IPS-18a (cell line): Measurements from ENCODE around the gene GPR155.
"Not testable (repeated sequence)": the region's sequence is repeated elsewhere in the genome, so short reads cannot be mapped to it uniquely, and the experiment has no call there.

ENCODE experiments used
- H3K27ac ChIP-seq: one replicate; pipeline ENCODE4 v1.5.1; 2013; ENCODE audit warnings: low read length
- H3K27me3 ChIP-seq: one replicate; pipeline ENCODE4 v1.6.1; 2013; ENCODE audit warnings: mild to moderate bottlenecking, low read length; ENCODE audit not compliant: control insufficient read depth, insufficient read depth
- H3K36me3 ChIP-seq: one replicate; pipeline ENCODE4 v1.6.1; 2013; ENCODE audit warnings: low read depth, low read length; ENCODE audit not compliant: control insufficient read depth
- H3K4me1 ChIP-seq: one replicate; pipeline ENCODE4 v1.6.1; 2013; ENCODE audit warnings: low read depth, low read length; ENCODE audit not compliant: control insufficient read depth
- H3K4me3 ChIP-seq: one replicate; pipeline ENCODE4 v1.5.1; 2013; ENCODE audit warnings: low read length
- H3K9ac ChIP-seq: one replicate; pipeline ENCODE4 v1.6.1; 2013; ENCODE audit warnings: mild to moderate bottlenecking, low read length, moderate library complexity
- H3K9me3 ChIP-seq: one replicate; pipeline ENCODE4 v1.6.1; 2013; ENCODE audit warnings: low read depth, low read length; ENCODE audit not compliant: control insufficient read depth

Gene GPR155

DNA sequence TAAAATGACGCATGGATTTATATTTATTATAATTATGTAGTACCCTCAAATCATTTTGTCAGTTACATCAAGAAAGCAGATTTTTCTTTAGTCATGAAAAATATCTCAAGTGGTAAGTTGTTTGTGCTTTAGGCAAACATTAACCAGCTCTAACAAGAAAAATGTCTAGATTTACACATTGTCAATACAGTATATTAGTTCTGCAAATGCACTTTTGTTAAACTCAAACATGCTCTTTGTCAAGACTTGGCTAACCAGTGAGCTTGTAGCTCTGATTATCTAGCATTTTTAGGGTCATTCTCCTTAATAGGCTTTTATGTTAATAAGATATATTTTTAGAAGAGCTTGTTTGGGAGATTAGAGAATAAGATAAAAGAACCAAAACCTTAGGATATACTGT is 58.6 kb downstream of the GPR155 start:
- H3K4me3 ChIP-seq = no peak overlapping the region
- H3K9ac ChIP-seq = no peak overlapping the region
- H3K27ac ChIP-seq = no peak overlapping the region
- H3K36me3 ChIP-seq = no peaks in the 10 kb centered on the region
- no peaks in the 10 kb centered on the region for H3K27me3 ChIP-seq
- no peaks in the 10 kb centered on the region for H3K9me3 ChIP-seq
- H3K4me1 ChIP-seq = no peaks in the 10 kb centered on the region

DNA sequence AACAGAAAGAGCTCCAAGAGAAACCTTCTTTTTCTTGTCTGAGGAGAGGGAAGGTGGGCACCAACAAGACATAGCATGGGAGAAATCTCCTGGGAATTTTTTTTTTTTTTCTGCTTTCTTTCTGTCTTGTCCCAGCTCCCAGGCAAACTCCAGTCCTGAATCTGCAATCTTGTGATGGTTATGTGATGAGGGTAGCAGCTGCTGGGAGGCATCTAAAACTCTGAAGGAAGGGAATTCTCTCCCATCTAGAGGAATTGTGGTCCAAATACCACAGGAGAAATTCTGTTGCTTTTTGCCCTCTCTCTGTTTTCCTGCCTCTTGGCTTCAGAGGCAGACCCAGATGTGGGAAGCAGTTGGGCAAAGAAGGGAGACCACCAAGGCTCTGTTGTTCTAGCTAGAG is 74.6 kb downstream of the GPR155 start:
- Histone ChIP-seq H3K9me3 (no peaks in the 10 kb centered on the region), H3K4me1 (peaks cover 9% of the 10 kb centered on the region), H3K4me3 (no peak overlapping the region)

DNA sequence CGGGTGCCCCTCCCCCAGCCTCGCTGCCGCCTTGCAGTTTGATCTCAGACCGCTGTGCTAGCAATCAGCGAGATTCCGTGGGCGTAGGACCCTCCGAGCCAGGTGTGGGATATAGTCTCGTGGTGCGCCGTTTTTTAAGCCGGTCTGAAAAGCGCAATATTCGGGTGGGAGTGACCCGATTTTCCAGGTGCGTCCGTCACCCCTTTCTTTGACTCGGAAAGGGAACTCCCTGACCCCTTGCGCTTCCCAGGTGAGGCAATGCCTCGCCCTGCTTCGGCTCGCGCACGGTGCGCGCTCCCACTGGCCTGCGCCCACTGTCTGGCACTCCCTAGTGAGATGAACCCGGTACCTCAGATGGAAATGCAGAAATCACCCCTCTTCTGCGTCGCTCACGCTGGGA is 76.8 kb downstream of the GPR155 start:
- H3K36me3 ChIP-seq, H3K27me3 ChIP-seq, H3K9me3 ChIP-seq, H3K4me1 ChIP-seq, H3K27ac ChIP-seq: not testable (repeated sequence)
- Histone ChIP-seq H3K4me3 (peak overlapping the region; percentile 69), H3K9ac (peak overlapping the region; percentile 79)

More for the DNA sequence above, 74.6 kb downstream of the GPR155 start:
- H3K27ac ChIP-seq = no peak overlapping the region
- H3K9ac ChIP-seq = no peak overlapping the region
- no peaks in the 10 kb centered on the region for H3K27me3 ChIP-seq
- H3K36me3 ChIP-seq = no peaks in the 10 kb centered on the region

DNA sequence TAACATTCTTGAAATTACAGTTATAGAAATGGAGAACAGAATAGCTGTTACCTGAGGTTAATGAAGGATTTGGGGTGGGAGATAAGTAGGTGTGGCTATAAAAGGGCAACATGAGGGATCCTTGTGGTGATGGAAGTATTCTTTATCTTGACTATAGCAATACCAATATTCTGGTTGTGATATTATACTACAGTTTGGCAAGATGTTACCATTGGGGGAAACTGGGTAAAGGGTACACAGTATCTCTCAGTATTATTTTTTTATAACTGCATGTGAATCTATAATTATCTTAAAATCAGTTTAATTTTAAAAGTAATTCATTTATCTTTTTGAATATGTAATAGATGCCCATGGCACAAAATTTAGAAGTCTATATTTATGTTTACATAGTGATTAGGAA is 83.2 kb downstream of the GPR155 start:
- no peak overlapping the region for H3K9ac ChIP-seq
- no peaks in the 10 kb centered on the region for H3K4me1 ChIP-seq
- no peaks in the 10 kb centered on the region for H3K27me3 ChIP-seq
- no peak overlapping the region for H3K4me3 ChIP-seq
- H3K9me3 ChIP-seq = no peaks in the 10 kb centered on the region
- no peaks in the 10 kb centered on the region for H3K36me3 ChIP-seq
- H3K27ac ChIP-seq = no peak overlapping the region

DNA sequence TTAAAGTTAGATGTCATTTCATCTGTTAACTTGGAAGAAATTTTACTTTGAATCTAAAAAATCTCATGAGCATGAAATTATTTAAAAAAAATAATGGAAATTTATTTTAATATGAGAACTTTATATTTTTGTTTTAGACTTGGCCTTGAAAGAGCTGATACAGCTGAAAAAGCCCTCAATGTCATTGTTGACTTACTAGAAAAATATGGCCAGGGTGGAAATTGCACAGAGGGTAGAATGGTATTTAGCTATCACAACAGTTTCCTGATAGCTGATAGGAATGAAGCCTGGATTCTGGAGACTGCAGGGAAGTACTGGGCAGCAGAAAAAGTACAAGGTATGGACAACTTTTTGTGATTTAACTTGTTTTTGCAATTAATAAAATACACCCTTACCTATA is 86.0 kb downstream of the GPR155 start:
- no peak overlapping the region for H3K27ac ChIP-seq
- H3K9me3 ChIP-seq = no peaks in the 10 kb centered on the region
- no peaks in the 10 kb centered on the region for H3K4me1 ChIP-seq
- no peaks in the 10 kb centered on the region for H3K36me3 ChIP-seq
- no peak overlapping the region for H3K4me3 ChIP-seq
- no peak overlapping the region for H3K9ac ChIP-seq
- no peaks in the 10 kb centered on the region for H3K27me3 ChIP-seq

DNA sequence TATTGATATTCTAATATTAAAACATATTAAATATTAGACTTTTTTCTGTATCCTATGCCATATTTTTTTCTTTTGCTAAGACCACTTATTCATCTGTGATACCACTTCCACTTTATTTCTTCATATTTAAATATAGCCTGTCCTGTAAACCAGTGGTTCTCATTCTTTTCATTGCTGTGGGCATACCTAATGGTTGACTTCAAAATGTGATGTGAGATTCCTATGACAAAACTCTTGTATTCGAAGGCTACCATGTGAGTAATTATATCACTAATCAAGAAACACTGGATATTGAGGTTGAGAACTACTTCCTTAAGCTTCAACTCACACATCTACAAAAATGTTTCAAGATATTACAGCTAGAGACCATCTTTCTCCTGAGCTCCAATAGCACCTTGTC is 87.7 kb downstream of the GPR155 start:
- H3K27ac ChIP-seq = no peak overlapping the region

DNA sequence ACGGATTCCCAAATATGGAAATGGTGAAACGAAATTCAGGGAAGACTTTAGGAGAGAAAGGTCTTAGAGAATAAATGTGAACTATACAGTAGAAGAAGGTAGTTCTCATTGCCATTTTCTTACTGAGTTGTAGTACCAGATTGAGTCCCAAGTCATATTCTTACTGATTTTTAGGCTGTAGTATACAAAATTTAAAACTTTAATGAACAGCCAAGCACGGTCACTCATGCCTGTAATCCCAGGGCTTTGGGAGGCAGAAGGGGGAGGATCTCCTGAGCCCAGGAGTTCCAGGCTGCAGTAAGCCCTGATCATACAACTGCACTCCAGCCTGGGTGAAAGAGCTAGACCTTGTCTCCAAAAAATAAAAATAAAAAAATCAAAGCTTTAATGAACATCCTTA is 89.1 kb downstream of the GPR155 start:
- Histone ChIP-seq H3K27ac (no peak overlapping the region), H3K9ac (no peak overlapping the region), H3K36me3 (no peaks in the 10 kb centered on the region), H3K4me1 (peaks cover 6% of the 10 kb centered on the region), H3K9me3 (no peaks in the 10 kb centered on the region), H3K27me3 (no peaks in the 10 kb centered on the region), H3K4me3 (no peak overlapping the region)

More for the DNA sequence above, 87.7 kb downstream of the GPR155 start:
- no peaks in the 10 kb centered on the region for H3K9me3 ChIP-seq
- no peak overlapping the region for H3K9ac ChIP-seq
- no peaks in the 10 kb centered on the region for H3K27me3 ChIP-seq
- no peaks in the 10 kb centered on the region for H3K36me3 ChIP-seq
- H3K4me3 ChIP-seq = no peak overlapping the region
- peaks cover 6% of the 10 kb centered on the region for H3K4me1 ChIP-seq

DNA sequence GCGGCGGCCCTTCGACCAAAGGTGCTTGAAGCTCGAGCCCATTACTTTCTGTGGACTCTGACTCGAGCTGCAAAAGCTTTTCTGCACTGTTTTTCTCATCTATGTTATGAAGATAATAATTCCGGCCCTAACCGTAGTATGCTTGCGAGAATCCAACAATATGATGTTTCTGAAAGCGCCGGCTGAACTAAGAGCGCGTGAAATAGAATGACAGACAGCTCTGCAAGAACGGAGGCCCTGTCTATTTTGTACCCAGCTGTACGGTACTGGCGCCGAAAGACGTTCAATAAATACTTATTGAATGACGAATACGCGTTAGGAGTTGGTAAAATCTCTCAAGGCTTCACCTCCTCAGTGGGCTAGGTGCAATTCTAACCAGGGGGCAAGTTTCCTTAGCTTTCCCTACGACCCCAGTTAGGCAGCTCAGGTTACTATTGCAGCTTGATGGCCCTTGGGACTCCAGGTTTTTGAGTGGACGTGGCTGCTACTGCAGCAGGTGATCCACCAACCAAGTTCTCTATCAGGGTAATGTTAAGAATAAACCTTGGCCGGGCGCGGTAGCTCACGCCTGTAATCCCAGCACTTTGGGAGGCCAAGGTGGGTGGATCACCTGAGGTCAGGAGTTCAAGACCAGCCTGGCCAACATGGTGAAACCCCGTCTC is 90.7 kb downstream of the GPR155 start:
- H3K9ac ChIP-seq = peak overlapping the region; percentile 61

DNA sequence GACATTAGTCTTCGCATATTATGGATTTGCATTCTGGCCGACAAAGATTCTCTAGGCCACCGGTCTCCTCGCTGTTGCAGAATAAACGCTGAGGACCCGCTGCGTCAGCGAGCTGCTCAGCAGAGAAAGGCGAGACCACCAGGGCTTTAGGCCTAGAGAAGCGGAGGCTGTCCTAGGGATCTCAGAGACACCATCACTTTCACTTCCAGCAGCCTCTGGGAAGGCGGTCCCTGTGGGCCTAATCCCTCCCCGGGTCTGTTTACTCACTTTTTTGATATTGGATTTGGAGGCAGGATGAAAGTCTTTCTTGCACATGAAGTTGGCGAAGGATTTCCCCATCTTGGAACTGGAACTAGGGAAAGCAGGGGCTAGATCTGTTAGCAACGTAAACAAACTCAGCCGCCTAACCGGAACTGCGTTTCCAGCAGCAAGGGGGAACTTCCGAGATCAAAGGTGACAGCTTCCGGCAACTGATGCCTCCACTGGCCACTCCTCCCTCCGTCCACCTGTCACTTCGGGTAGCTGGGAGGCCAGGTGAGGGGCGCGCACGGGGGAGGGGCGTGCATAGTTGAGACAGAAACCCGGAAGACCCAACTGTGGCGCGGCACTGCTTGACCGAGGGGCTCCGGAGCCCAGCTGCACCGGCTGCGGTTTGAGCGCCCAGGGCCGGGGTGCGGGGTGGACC is 91.4 kb downstream of the GPR155 start, which contains the start of gene SCRN3:
TSS of gene SCRN3 (plus strand) at position 447 of the 685 bp plus-strand sequence. CDS start 2,554 bp downstream, outside the sequence.
- Histone ChIP-seq H3K9ac (peak within 1 kb of the TSS; percentile 61), H3K4me3 (peak within 1 kb of the TSS; percentile 95), H3K27me3 (no peaks in the 10 kb centered on the region), H3K4me1 (peaks cover 6% of the 10 kb centered on the region), H3K36me3 (no peaks in the 10 kb centered on the region), H3K9me3 (no peaks in the 10 kb centered on the region), H3K27ac (peak within 1 kb of the TSS; percentile 80)

More for the DNA sequence above, 90.7 kb downstream of the GPR155 start:
- Histone ChIP-seq H3K36me3 (no peaks in the 10 kb centered on the region), H3K4me1 (peaks cover 6% of the 10 kb centered on the region), H3K9me3 (no peaks in the 10 kb centered on the region), H3K4me3 (peak overlapping the region; percentile 95), H3K27ac (no peak overlapping the region), H3K27me3 (no peaks in the 10 kb centered on the region)

DNA sequence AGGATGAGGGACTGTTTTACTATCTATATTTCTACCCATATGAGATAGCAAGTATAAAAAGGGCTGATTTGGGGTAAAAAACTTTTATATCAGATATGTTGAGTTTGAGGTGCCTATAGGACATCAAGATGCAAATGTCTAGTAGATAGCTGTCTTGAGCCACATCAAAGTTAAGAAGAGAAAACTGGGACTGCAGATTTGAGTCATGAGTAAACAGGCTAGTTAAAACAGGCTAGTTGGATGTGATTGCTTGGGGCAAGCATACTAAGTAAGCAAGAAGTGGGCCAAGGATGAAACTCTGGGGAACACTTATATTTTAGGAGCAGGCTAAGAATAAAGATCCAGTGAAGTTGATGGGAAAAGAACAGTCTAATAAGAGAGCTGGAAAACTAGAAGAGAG is 94.1 kb downstream of the GPR155 start:
- no peaks in the 10 kb centered on the region for H3K27me3 ChIP-seq
- no peak overlapping the region for H3K9ac ChIP-seq
- H3K4me3 ChIP-seq = no peak overlapping the region
- H3K36me3 ChIP-seq = no peaks in the 10 kb centered on the region
- H3K27ac ChIP-seq = no peak overlapping the region
- H3K9me3 ChIP-seq = no peaks in the 10 kb centered on the region
- peaks cover 6% of the 10 kb centered on the region for H3K4me1 ChIP-seq

DNA sequence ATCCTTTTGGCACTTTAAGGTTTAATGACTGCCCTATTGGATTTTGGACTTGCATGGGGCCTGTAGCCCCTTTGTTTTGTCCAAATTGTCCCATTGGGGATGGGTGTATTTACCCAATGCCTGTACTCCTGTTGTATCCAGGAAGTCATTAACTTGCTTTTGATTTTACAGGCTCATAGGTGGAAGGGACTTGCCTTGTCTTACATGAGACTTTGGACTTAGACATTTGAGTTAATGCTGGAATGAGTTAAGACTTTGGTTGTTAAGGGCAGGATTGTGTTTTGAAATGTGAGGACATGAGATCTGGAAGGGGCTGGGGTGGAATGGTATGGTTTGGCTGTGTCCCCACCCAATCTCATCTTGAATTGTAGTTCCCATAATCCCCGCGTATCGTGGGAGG is 96.5 kb downstream of the GPR155 start:
- not testable (repeated sequence) for H3K36me3 ChIP-seq, H3K27me3 ChIP-seq, H3K27ac ChIP-seq, H3K4me3 ChIP-seq, H3K9me3 ChIP-seq, H3K4me1 ChIP-seq, H3K9ac ChIP-seq

DNA sequence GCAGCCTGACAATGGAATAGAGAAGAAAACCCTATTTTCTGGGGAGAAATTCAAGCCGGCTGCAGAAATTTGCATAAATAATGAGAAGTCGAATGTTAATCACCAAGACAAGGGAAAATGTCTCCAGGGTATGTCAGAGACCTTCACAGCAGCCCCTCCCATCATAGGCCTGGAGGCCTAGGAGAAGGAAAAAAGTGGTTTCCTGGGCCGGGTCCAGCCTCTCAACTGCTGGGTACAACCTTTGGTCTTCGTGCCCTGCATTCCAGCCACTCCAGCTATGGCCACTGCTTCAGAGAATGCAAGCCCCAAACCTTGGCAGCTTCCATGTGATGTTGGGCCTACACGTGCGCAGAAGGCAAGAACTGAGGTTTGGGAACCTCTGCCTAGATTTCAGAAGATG is 97.3 kb downstream of the GPR155 start:
- no peak overlapping the region for H3K4me3 ChIP-seq
- H3K9ac ChIP-seq = no peak overlapping the region
- no peak overlapping the region for H3K27ac ChIP-seq
- no peaks in the 10 kb centered on the region for H3K9me3 ChIP-seq
- H3K4me1 ChIP-seq = peaks cover 2% of the 10 kb centered on the region
- no peaks in the 10 kb centered on the region for H3K27me3 ChIP-seq
- peaks cover 6% of the 10 kb centered on the region for H3K36me3 ChIP-seq
